UCSD-AML1 (cell line): ENCODE results near the gene ATF6.

ENCODE experiments used
- DNase-seq: peaks from one replicate; lab custom pipeline; 2025; ENCODE audit not compliant: unreplicated experiment; lab: John Stamatoyannopoulos, UW

ATF6 gene

DNA sequence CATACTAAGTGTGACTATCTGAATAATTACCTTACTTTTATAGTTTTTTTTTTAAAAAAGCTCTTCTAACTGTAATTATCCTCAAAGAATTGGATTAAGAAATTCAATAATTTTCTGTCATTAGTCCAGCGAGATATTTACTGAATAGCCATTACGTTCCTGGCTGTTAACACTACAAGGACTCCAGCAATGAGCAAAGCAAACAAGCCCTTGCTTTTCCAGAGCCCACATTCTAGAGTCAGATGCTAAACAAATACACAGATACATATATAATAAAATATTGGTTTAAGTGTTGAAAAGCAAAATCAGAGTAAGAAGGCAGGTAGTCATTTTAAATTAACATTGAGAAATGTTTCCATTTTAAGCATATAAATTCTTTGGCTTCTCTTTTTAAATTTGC is 118.4 kb downstream of the ATF6 start:
- no peak for DNase-seq

DNA sequence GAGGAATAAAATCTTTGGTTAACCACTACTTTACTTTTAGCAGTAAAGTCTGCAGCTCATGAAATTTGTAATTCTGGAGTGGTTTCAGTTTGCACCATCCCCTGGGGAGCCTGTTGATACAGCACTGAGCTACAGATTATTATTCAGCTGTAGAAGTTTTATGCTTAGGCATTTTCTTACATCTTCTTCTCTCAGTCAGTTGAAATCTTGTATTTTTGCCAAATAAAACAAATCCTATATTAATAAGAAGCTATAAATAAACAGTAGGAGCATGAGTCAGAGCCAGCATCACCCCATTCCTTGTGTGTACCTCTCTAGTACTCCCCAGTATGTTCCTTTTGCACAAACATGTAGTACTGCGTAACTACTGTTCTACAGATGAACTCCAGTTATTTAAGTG is 118.9 kb downstream of the ATF6 start:
- DNase-seq = no peak

DNA sequence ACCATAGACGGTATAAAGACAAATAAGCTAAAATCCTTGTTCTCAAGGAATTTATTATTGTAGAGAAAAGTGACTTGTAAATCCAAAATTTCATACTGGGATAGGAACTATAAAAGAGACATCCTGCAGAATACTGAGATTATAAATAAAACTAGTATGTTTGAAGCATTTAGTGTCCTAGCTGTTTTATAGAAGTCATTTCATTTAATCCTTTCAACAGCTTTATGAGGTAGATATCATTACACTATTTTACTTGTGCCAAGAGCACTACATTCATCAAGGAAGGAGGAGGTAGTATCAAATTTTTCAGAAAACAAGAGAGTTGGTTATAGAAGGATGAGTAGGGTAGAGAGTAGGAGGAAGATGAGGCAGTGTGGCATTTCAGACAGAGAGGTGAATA is 119.6 kb downstream of the ATF6 start:
- no peak for DNase-seq

DNA sequence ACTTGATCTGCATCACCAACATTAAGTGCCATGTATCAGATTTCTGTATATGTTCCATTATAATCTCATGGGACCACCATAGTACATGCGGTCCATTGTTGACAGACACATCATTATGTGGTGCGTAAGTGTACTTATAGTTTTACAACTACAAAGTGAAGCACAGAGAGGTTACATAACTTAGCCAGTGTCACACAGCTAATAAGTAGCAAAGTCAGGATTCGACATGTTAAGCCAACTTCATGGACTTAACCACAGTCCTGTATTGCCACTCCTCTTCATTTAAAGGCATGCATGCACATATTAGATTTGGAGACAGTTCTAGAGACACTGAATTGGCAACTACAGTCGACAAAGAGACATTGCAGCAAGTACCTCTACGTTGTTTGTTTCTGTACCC is 120.5 kb downstream of the ATF6 start:
- no peak for DNase-seq

DNA sequence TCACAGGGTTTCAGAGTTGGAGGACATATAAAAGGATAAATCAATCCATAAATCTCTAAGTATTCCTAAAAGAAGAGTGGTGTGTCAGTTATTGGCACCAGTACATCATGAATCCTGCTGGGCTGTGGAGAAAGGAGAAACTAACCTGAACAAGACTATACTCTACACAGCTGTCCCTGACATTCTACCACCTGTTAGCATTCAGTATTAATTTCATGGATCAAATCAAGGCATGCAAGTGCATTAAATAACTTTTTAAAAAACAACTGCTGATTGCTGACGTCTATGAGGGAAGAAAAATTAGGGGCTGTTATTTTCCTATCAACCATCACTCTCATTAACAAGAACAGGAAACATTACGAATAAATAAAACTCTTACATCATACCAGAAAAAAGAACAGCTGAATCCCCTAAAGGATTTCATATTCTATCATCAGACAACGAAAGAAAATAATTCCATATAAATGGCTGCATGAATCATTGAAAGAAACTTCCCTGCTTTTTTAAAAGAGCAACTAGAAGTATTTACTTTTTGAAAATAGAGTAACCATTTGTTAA is 121.7 kb downstream of the ATF6 start:
- DNase-seq = no peak

DNA sequence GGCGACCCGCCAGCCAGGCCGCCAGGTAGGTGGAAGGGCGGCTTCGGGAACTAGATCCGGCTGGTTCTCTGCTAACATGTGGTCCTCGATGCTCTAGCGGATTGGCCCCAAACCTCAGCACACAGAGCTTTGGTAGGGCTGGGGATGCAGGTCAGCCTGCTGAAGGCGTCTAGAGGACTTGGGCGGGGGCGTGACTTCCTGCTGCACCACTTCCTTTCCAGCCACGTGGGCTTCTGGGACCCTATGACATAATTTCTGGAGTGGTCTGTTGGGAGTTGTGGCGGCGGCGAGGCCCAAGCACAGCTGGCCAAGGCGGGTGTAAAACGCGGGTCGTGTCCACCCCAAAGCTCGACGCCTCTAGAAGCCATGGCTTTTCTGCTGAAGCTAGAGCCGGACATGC is 124.5 kb downstream of the ATF6 start:
- no peak for DNase-seq

DNA sequence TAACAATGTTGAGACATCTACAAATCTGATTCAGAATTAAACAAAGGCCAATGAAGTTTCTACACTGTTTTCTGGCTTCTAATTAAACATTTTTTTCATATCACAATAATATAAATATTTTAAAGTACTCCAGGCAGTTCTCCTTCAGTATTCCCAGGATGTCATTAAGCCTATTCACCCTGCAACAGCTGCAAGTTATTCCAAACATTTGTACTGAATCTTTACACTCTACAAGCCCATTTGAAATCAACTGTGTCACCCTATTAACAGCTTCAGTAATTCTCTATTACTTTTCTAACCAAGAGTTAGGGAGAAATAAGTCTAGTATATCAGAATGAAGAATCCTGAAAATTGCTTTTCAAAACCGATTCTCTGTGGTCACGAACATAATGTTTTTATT is 133.0 kb downstream of the ATF6 start:
- no peak for DNase-seq

DNA sequence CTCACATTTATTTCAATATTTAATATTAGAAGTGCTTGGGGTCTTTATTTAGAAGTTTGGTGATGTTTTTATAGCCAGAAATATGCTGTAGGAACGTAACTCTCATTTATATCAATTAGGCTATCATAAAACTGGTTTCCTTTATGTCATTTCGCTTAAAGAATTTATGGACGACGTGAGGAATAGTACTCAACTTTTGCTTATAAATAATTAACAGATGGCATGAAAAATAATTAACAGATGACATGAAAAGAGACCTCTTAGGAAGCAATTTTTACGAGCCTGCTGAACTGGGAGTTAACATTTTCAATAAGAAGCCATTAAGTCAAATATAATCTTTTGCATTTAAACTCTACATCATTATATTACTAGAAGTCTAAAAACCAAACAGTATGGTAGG is 134.0 kb downstream of the ATF6 start:
- DNase-seq = no peak

DNA sequence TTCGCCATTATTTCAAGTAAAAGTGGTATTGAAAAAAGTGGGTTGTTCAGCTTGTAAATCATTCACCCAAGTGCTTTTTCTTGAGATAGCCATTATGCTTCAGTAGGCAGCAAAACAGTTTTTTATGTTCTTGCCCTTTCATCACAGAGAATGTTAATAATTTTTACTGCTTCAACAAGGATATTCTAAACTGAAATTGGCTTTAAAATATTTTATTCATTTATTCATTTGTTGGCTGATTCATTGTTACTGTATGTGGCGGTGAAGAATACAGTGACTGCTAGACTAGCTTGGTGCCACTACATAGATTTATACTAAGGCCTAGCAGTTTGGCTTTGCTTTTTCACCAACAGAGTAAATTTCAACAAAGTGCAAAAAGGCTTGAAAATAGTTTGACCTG is 136.1 kb downstream of the ATF6 start:
- no peak for DNase-seq

DNA sequence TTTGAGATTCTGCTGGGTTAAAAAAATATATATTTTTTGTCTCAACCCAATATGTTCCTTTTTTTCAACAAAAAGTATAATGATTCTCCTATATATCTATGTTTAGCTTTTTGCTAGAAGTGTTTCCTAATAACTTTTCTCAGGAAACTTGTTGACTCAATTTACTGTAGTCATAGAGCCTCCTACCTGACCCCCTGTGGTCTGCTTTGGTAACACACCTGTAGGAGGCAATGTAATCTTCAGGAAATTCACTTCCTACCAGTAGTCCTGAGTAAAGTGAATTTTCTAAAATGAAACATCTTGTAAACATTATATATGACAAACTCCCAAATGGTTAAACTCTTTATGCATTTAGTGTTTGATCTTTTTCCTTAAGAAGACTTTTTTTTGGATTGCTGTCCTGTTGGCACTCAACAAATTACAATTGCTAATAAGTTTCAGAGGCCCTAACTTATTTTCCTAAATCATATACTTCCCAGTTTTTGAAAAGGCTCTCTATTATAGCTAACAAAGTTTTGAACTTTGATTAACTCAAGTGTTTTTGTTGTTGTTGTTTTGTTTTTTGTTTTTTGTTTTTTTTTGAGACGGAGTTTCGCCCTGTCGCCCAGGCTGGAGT is 139.3 kb downstream of the ATF6 start:
- DNase-seq = no peak

DNA sequence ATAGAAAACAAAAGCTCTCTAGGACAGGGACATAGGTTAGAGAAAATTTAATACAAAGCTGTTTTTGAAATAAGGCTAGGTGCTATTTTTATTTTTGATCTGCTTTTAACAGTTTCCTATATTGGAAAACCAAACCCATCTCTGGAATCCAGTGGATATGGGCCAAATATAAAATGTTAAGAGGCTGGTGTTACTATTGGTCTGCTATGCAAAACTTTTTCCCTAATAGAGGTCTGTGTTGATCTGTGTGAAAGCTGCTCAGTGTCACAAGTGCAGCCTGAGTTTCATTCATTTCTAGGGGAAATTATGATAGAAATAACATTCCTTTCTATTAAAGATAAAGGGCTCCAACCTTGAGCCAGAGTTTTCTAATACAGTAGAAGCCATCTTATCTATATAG is 141.1 kb downstream of the ATF6 start:
- DNase-seq = no peak

DNA sequence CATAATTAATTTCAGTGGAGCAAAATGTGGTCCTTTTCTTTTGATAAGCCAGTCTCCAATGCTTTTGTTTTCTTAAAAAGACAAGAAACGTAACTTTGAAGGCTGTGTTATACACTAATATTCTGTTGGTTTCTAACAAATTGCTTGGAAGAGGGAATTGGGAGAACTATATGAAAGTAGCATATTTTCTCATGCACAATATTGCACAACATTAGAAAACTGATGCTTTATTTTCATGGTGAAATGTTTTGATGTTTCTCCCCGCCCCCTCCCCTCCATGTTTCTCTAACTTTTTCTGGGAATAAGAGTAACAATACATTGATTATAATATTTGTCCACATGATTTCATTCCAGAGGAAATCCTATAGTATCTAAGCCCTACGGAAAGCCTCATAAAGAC is 142.1 kb downstream of the ATF6 start:
- DNase-seq = no peak

DNA sequence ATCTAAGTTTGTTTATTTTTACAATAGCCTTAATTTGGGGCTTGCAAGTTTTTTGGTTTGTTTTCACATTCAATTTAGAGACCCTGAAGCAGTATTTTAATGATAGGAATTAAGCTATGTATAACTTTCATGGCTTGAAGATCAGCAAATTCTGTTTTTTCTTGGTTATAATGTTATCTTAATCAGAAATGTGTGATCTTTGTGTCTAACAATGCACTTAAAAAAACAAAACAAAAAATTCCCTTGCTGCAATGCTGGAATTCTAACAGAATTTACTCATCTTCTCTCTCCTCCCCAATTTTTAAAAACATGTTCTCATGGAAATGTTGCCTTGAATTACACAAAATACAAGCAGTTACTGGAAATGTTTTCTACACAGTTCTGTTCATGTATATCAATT is 144.5 kb downstream of the ATF6 start:
- DNase-seq = no peak

DNA sequence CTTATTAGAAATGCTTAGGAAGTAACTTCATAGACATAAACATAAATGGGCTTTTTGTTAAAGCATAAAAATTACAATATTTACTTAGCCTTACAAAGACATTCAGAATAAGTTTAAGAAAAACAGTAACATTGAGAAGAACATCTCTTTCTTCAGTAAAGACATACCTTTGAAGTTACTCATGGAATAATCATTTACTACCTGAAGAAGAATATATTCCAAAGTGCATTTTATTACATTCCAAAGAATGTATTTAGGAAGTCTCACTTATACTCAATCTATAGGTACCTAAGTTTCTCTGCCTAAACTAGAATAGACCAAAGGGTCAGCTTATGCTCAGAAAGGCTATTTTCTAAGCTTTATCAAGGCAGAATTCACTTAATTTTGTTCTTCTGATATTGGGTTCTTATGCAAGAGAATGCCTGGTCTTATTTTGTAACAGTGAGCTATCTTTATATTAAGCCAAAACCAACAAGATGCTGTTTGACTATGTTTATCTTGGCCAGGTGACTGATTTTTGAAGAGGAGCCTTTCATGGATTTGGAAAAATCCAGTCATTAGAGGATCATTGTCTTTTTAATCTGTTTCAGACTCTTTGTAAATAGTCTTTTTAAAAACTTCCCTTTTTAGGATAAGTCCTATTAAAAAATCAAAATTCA is 147.5 kb downstream of the ATF6 start:
- no peak for DNase-seq

DNA sequence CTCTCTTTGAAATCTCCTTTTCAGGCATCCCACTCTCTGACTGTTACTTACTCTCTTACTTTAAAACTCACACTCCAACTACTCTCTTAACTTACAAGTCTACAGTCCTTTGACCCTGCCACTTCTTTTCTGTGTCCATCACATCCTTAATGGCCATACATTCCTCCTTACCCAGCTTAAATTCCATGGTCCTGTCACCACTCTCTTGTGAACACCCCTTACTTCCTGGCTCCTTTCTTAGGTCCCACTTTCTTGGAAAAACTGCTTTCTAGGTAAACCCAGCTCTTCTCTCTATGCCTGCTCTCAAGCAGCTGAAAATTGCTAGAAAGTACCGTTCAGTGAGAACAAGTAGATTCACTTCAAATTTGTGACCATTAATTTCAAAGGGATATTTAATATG is 148.5 kb downstream of the ATF6 start:
- no peak for DNase-seq

DNA sequence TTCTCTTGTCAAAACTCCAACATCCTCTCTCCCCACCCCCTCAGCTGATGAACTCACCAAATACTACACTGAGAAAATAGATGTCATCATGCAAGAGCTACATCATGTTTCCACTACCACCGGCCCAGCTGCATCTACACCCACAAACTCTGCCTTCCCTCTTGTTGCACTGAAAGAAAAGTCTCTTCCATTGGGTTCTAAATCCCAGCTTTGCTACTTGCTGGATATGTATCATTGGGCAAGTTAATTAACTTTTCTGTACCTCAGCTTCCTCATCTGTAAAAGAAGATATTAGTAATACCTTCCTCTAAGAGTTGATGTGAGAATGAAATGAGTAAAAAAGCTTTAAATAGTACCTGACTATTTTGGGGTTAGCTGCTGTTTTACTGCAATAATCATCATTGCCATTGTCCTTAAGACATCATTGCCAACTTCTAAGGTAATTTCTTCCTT is 149.0 kb downstream of the ATF6 start:
- no peak for DNase-seq

DNA sequence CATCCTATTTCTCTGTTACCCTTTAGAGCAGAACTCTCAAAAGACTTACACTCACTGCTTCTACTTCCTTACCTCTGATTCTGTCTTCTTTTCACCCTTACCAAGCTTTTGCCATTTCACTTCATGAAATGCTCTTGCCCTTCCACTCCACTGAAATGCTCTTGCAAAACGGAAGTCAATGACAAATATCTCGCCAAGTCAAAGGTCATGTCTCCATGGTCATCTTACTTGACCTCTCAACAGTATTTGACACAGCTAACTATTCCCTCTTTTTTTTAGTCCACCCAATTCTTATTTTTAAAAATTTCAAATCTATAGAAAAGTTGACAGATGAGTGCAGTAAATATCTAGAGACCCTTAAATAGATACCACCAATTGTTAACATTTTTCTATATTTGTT is 149.9 kb downstream of the ATF6 start:
- no peak for DNase-seq

DNA sequence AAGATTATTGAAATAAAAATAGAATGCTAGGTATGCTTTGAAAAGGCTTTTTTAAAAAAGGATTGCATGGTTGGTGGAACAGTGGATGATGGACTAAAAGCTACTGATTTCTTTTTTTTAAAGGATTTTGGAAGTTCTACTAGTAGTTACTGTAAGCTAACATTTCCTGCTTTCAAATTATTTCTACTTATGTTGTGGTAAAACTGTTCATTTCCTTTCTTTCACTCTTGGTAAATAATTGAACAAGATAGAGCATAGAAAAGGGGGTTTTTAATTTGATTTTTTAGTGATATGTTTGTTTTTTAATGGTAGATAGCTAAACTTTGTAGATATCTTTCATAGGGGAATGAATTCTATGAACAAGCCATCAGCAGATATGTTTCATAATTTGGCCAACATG is 153.1 kb downstream of the ATF6 start:
- DNase-seq = no peak

DNA sequence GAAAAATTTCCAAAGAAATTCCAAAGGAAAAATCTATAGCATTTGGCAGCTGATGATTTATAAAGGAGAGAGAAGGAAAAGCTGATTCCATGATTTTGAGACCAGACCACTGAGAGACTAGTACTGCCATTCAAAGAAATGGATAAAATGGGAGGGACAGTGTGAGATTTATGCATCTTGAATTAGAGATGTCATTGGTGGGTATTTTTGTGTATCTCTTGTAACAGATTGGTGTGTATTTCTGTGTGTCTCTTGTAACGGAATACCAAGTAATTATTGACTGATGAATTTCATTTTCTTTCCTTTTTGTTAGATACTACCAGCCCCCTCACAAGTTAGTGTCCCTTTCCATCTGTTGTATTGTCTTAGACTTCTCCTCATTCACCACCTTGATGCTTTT is 155.4 kb downstream of the ATF6 start:
- no peak for DNase-seq

DNA sequence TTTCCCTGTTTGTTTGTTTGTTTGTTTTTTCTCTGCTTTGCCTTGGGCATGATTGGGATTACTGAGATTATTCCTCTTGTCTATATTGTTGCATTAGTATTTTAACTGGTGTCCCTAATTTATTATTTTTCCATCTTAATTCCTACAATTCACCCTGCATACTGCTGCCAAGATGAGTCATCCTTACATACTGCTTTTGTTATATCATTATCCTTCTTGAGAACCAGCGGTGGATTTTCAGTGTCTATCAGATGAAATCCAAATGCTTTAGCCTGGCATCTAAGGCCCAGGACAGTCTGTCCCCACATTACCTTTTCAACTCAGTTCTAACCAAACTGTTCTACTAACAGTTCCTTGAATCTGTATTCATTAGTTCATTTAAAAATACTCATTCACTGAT is 155.9 kb downstream of the ATF6 start:
- DNase-seq = no peak

DNA sequence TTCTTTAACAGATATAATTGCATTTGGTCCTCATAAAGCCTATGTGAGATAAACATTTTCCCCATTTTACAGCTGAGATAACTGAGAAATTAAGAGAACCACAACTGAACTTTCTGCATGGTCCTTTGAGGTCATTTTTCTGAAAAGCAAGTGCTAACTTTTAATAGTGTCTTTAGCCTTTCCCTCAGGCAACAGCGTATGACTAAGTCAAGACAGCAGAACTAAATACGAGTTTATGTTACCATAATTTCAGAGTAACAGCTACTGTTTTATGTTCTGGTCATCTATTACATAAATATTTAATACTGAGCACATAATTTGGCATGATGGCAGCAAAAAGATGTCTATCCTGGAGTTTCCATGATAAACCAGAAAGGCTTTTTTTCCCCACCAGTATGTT is 161.9 kb downstream of the ATF6 start:
- DNase-seq = no peak

DNA sequence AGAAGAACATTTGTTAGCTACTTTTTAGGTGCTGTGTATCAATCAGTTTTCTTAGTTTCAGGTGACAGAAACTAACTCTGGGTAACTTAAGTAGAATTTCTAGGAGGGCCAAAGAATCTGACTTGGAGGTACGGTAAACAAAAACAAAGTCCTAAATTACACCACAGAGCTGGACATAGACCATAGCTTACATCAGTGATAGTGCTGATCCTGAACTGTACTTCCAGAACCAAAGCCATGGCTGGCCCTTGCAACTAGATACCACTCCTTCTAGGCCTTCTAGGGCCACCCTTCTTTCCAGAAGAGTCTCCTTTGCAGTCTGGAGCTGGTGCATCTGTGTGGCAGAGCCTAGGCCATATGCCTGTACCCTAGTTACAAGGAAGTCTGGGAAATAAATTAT is 163.0 kb downstream of the ATF6 start:
- no peak for DNase-seq

DNA sequence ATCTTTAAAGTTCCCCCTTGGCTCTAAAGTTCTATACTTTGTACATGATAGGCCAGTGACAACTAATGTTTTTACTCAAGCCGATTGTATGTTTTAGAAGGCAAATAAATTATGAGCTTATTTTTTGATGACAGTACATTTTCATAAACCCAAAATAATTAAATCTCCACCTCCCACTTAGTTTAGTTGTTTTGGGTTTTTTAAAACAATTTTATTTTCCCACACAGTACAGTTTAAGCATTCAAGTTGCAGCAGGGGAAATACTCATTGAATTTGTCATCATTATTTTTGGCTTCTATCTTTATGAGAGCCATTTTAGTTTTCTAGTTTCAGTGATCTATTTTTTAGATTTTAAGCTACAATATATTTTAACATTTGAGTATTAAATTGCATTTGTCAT is 163.9 kb downstream of the ATF6 start:
- DNase-seq = no peak
